Fibroblast of lung (primary cell): ENCODE results near the gene NUP37.

Experiments used
- EZH2 ChIP-seq: IDR thresholded peaks from 2 replicates; pipeline ENCODE4 v1.5.1; 2012; ENCODE audit warnings: low read length, control low read depth, mild to moderate bottlenecking; ENCODE audit errors: missing control alignments
- TF ChIP-seq, protein P1 (sequence below), 2 donors: IDR thresholded peaks in 1 of 2; conservative IDR thresholded peaks in 1 of 2; 1 replicate in 1 of 2; 2 replicates in 1 of 2; pipeline ENCODE4 v1.5.1; 2011 to 2012; ENCODE audit warnings: low read length in 2 of 2, control low read depth in 1 of 2, inconsistent platforms in 1 of 2, low read depth in 1 of 2, mild to moderate bottlenecking in 1 of 2

DNA sequence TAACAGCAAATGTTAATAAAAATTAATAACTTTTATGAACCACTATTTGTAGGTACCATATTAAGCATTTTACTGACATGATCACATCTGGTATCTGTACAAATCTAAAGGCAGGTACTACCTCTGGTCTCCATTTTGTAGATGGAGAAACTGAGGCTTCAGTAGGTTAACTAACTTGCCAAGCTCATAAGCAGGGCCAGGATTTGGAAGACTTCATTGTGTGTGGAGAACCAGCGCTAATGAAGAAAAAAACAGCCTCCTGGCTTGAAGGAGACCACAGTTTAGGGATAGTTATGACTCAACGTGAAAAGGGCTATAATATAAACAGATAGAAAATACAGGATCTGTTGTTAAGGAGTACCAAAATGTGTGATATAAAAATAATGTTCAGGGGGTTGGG, 1.0 kb downstream of the NUP37 start:
- TF ChIP-seq, protein P1, sequence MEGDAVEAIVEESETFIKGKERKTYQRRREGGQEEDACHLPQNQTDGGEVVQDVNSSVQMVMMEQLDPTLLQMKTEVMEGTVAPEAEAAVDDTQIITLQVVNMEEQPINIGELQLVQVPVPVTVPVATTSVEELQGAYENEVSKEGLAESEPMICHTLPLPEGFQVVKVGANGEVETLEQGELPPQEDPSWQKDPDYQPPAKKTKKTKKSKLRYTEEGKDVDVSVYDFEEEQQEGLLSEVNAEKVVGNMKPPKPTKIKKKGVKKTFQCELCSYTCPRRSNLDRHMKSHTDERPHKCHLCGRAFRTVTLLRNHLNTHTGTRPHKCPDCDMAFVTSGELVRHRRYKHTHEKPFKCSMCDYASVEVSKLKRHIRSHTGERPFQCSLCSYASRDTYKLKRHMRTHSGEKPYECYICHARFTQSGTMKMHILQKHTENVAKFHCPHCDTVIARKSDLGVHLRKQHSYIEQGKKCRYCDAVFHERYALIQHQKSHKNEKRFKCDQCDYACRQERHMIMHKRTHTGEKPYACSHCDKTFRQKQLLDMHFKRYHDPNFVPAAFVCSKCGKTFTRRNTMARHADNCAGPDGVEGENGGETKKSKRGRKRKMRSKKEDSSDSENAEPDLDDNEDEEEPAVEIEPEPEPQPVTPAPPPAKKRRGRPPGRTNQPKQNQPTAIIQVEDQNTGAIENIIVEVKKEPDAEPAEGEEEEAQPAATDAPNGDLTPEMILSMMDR (conservative IDR thresholded peaks at IDR 0.05 in 1 of 2, IDR thresholded peaks at IDR 0.05 in 1 of 2; ENCODE audit: low read depth in 1 of 2, low read length in 2 of 2) = no peak
- TF ChIP-seq EZH2 = no peak
